T47D (cell line): ENCODE measurements around the gene CFAP45.

Source experiments
- DNase-seq, 2 experiments: peaks; one replicate each; pipeline versions ENCODE4 v3.0.0 to v3.0.0-alpha.2; 2011 to 2012; ENCODE audit warnings: low read depth in 1 of 2, low spot score in 1 of 2
- JUND ChIP-seq: IDR thresholded peaks from 2 replicates; pipeline ENCODE4 v1.6.1; 2012; ENCODE audit warnings: low read depth
- in situ Hi-C: cut with HindIII; loops from 2 replicates; pipeline ENCODE4 v1.10.0; 2016; ENCODE audit warnings: low sequenced_read_pairs, low pct_unique_long_range_greater_than_20kb

The CFAP45 gene

DNA sequence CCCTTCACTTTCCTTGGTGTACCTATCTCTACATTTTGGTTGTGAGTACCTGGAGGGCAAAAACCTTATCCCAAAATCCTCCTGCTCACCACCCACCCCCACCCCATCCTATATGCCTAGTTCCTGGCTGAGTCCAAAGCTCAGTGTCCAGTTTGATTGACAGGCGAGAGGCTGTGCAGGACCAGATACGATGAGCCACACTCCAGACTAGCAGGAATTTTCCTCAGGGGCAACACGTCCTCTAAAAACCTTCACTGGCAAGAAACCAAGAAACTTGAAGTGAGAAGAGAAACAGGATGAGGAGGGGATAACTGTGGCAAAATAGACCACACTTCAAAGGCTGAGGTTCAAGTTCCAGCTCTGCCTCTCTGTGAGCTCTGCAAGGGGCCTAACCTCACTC, 74.4 kb downstream of the CFAP45 start:
- in situ Hi-C loops: no loop called here
- TF ChIP-seq JUND: no peak
- DNase-seq: no peak

DNA sequence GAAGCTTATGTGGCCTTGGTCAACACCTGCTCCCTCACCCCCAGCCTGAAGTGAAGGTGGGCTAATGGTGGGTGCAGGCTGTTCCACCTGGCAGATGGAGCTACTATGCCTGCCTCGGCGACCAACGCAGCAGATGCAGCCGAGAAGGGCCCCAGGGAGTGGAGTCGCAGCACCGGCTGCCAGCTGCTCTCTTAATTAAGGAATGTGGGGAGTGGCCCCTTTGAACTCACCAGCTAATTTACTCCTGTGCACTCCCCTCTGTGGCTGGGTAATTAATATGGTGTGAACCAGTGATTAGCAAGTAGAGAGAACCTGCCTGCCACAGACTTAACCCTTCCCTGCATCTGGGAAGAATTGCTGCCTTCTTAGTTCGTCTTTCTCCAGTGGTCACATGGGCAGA, 76.6 kb downstream of the CFAP45 start:
- no peak for TF ChIP-seq JUND
- DNase-seq: no peak
- in situ Hi-C loops: no loop called here
